HG03354 (cell line): Measurements from ENCODE around the gene PSKH1.
"Not testable (repeated sequence)": the region's sequence is repeated elsewhere in the genome, so short reads cannot be mapped to it uniquely, and the experiment has no call there.

Experiments used
- ATAC-seq: cut with Tn5 transposase; IDR thresholded peaks from one replicate; pipeline ENCODE4 v1.9.1; 2021; ENCODE audit warnings: mild to moderate bottlenecking; ENCODE audit not compliant: unreplicated experiment, poor library complexity, severe bottlenecking

PSKH1 gene

GRCh38 chr16:67936124-67936879, 43.2 kb downstream of the PSKH1 start, which contains the start of gene PSMB10:
TSS of gene PSMB10 (minus strand) at chr16:67936850. CDS start at chr16:67936749, 101 bp downstream.
- ATAC-seq, result peak; percentile 3

- peak; percentile 73 for ATAC-seq
These were observed 44.0 kb downstream of the PSKH1 start for GRCh38 chr16:67936880-67937605.

- not testable (repeated sequence) for ATAC-seq
These were observed 44.7 kb downstream of the PSKH1 start for GRCh38 chr16:67937713-67938112.

GRCh38 chr16:67939507-67940445, 46.7 kb downstream of the PSKH1 start:
- no peak for ATAC-seq

- no peak for ATAC-seq
These were observed 47.5 kb downstream of the PSKH1 start for GRCh38 chr16:67940446-67941089.

- no peak for ATAC-seq
These were observed 48.6 kb downstream of the PSKH1 start for GRCh38 chr16:67941469-67942199.

GRCh38 chr16:67942200-67942509, 49.1 kb downstream of the PSKH1 start:
- peak; percentile 67 for ATAC-seq

GRCh38 chr16:67942510-67943255, 49.6 kb downstream of the PSKH1 start:
- no peak for ATAC-seq

GRCh38 chr16:67943256-67943618, 50.2 kb downstream of the PSKH1 start:
- ATAC-seq, result no peak

GRCh38 chr16:67943619-67944504, 50.8 kb downstream of the PSKH1 start, which contains the start of gene LCAT:
TSS of gene LCAT (minus strand) at chr16:67944120. CDS start at chr16:67944101, 19 bp downstream.
- ATAC-seq, result no peak

GRCh38 chr16:67944690-67945391, 51.8 kb downstream of the PSKH1 start:
- no peak for ATAC-seq

- no peak for ATAC-seq
These were observed 52.4 kb downstream of the PSKH1 start for GRCh38 chr16:67945392-67945933.

- no peak for ATAC-seq
These were observed 53.1 kb downstream of the PSKH1 start for GRCh38 chr16:67946128-67946569.

GRCh38 chr16:67946966-67947558, 54.0 kb downstream of the PSKH1 start:
- ATAC-seq, result no peak

- no peak for ATAC-seq
These were observed 55.0 kb downstream of the PSKH1 start for GRCh38 chr16:67948015-67948414.

GRCh38 chr16:67949645-67950044, 56.6 kb downstream of the PSKH1 start:
- no peak for ATAC-seq
